Measurements from ENCODE around the gene BMP7. TPM values are rescaled to one million over a fixed set of nuclear protein-coding genes. Genes with fewer than 3 reads are reported as not detected.

BMP7 gene
- total and polyA plus RNA-seq, 9 donors, result 0.07 to 19.4 (median 0.83) TPM

GRCh38 chr20:57211908-57212533, 54.4 kb downstream of the BMP7 start:
- DNase-seq, result no peak
- Histone ChIP-seq H3K27me3 (no peaks in the 10 kb centered on the region), H3K9me3 (no peaks in the 10 kb centered on the region), H3K36me3 (no peaks in the 10 kb centered on the region), H3K27ac (no peak overlapping the region), H3K4me1 (ENCODE audit: insufficient read depth) (no peaks in the 10 kb centered on the region), H3K4me3 (no peak overlapping the region)
- intact Hi-C loops (cut with DNase I), result no loop called here
- 69 to 76% (median 71%) methylated on average over 25 of the region's 25 CpGs for WGBS, 3 donors
- no peak for TF ChIP-seq CTCF (IDR thresholded peaks at IDR 0.05)
- no peak for TF ChIP-seq EP300 (IDR thresholded peaks at IDR 0.05)
- TF ChIP-seq POLR2A (IDR thresholded peaks at IDR 0.05), result no peak

- Histone ChIP-seq H3K27me3 (no peaks in the 10 kb centered on the region), H3K4me3 (no peak overlapping the region), H3K4me1 (ENCODE audit: insufficient read depth) (no peaks in the 10 kb centered on the region), H3K27ac (no peak overlapping the region), H3K36me3 (no peaks in the 10 kb centered on the region), H3K9me3 (no peaks in the 10 kb centered on the region)
- intact Hi-C loops (cut with DNase I), result no loop called here
- DNase-seq, result no peak
- WGBS, 3 donors, result 88 to 97% (median 93%) methylated on average over 2 of the region's 2 CpGs
- TF ChIP-seq EP300 (IDR thresholded peaks at IDR 0.05) (no peak), POLR2A (IDR thresholded peaks at IDR 0.05) (no peak), CTCF (IDR thresholded peaks at IDR 0.05) (no peak)
Observed at GRCh38 chr20:57211406-57211805, 55.0 kb downstream of the BMP7 start.

DNA sequence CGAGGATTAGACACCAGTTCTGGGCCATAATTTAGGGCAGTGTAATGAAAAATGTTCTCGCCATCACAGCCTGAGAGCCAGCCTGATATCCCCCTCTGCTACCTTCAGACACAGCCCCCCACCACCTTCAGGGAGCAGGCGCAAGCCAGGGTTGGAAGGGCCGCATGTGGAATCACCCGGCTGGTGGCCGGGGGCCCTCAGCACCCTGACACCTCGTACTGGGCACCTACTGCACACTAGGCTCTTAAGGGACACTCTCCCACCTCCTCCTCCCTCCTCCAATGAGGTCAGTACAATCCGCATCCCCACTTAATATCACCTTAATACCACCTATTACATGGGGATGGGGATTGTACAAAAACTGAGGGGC, 55.5 kb downstream of the BMP7 start:
- intact Hi-C loops (cut with DNase I), result no loop called here
- DNase-seq, result no peak
- H3K4me1 ChIP-seq (ENCODE audit: insufficient read depth), result no peaks in the 10 kb centered on the region
- H3K27ac ChIP-seq, result no peak overlapping the region
- H3K27me3 ChIP-seq, result no peaks in the 10 kb centered on the region
- no peak for TF ChIP-seq CTCF (IDR thresholded peaks at IDR 0.05)
- TF ChIP-seq POLR2A (IDR thresholded peaks at IDR 0.05), result no peak
- no peak for TF ChIP-seq EP300 (IDR thresholded peaks at IDR 0.05)
- no peaks in the 10 kb centered on the region for H3K9me3 ChIP-seq
- no peaks in the 10 kb centered on the region for H3K36me3 ChIP-seq
- WGBS, 3 donors, result 91 to 94% (median 92%) methylated on average over 8 of the region's 8 CpGs
- no peak overlapping the region for H3K4me3 ChIP-seq

DNA sequence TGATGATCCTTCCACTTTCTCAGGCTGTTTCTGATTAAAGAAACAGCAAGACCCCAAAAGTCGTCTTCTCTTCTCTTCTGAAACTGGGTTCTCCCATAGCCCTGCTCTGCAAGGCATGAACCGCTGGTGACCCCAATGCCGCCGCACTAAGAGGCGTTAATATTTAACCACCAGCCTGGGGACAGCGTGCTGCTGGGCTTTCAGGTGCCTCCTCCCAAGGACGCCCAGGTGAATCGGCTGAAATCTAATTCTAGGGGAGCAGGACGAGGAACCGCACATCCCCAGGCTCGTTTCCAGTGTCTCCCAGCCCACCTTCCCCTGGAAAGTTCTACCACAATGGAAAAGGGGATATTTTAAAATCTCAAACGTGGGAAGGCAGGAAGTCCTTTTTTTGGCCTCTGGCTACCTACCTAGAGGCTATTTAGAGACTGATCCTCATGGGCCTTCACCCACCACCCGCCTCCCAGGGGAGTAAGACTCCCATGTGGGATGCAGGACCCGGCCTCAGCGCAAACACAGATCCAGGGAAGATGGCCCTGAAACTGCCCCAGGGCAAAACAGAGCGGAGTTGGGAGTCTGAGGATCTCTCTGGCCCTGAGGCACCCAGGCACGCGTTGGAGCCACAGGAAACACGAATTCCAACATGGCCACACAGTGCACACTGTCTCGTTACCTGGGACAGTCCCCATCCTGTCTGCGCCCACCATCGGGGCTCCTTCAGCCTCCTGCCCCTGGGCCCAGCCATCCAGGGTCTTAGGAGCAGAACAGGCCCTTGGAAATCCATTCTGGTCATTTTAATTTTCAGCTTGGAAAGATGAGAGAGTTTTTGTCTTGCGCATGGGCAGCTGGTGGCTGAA, 56.2 kb downstream of the BMP7 start:
- Histone ChIP-seq H3K4me1 (ENCODE audit: insufficient read depth) (no peaks in the 10 kb centered on the region), H3K27me3 (no peaks in the 10 kb centered on the region), H3K4me3 (no peak overlapping the region), H3K9me3 (no peaks in the 10 kb centered on the region), H3K36me3 (no peaks in the 10 kb centered on the region), H3K27ac (no peak overlapping the region)
- intact Hi-C loops (cut with DNase I), result no loop called here
- no peak for TF ChIP-seq CTCF (IDR thresholded peaks at IDR 0.05)
- TF ChIP-seq POLR2A (IDR thresholded peaks at IDR 0.05), result no peak
- TF ChIP-seq EP300 (IDR thresholded peaks at IDR 0.05), result no peak
- no peak for DNase-seq
- WGBS, 3 donors, result 83 to 87% (median 84%) methylated on average over 23 of the region's 23 CpGs
